ENCODE data around the gene ANKRD13D. TPM values are rescaled to one million over a fixed set of nuclear protein-coding genes. Genes with fewer than 3 reads are reported as not detected.
"Not testable (repeated sequence)": the region's sequence is repeated elsewhere in the genome, so short reads cannot be mapped to it uniquely, and the experiment has no call there.

Gene ANKRD13D
- polyA plus RNA-seq, 1 donor: 35.5 TPM

DNA sequence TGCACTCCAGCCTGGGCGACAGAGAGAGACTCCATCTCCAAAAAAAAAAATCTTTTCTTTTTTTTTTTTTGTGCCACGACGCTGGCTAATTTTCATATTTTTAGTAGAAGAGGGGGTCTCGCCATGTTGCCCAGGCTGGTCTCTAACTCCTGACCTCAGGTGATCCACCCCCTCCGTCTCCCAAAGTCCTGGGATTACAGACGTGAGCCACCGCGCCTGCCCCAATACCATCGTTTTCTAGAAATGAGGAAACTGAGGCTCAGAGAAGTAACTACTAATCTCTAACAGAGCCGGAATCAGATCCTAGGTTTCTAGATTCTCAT lies 27.7 kb downstream of the ANKRD13D start:
- DNase-seq: no peak

DNA sequence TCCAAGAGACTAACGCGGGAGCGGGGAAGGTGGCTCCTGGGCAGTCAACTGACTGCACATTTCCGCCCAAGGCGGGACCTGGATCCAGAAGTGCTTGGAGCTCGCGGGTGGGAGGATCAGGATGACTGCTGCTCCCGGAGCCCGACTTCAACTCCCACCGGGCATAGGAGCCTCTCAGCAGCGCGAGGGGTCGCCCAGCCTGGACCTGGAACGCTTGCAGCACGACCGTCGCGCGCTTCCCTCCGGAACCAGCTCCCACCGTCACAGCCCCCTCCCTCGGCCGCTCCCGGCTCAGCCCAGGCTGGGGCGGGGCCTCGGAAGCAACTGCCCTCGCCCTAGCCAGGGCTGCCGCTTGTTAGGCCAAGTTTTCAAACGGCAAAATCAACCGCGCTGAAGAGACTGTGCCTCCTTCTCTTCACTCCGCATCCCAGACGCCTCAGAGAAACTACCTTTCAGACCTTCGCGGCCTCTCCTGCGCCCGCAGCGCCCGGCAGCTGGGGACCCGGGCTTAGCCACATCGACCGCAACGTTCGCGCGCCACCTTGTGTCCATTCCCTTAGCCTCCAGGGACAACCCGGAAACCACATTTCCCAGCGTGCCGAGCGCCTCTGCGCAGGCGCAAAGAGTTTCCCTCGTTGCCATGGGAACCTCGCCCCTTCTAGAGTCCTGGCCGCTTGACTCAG lies 28.2 kb downstream of the ANKRD13D start:
- peak; percentile 99 for DNase-seq

DNA sequence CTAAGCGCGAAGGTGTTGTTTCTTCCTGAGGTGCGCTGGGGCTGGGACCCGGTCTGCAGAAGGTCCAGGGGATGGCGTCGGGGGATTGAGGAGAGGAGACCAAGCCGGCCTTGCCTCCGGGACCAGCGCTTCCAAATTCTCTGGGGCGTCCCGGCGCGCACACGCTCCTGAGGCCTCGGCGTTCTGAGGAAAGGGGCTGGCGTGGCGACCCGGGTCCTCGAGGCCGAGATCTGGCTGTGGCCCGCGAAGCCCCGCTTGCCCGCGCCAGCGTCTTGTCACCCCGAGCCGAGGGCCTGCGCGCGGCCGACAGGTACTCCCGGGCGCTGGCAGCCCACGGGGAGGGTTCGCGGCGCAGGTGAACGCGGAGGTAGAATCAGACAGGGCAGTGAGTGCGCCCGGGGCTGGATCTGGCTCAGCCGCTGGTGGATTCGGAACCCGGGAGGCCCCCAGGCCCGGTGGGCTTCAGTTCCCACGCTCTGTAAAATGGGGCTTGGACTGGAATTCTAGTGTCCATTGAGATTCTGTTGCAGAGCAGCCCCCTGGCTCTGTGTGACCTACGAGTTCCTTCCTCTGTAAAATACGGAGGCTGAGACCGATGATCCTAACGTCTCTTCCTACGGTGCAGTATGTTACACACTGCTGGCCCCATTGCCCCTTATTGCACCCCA lies 28.9 kb downstream of the ANKRD13D start:
- no peak for DNase-seq

DNA sequence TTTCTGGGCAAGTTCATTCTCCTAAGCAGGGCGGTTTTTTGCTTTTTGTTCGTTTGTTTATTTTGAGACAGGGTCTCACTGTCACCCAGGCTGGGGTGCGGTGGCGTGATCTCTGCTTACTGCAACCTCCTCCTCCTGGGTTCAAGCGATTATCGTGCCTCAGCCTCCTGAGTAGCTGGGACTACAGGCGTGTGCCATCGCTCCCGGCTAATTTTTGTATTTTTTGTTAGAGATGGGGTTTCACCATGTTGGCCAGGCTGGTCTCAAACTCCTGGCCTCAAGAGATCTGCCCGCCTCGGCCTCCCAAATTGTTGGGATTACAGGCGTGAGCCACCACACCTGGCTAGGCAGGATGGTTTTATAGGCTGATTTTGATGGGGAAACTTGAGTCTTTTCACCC lies 29.8 kb downstream of the ANKRD13D start:
- not testable (repeated sequence) for DNase-seq

DNA sequence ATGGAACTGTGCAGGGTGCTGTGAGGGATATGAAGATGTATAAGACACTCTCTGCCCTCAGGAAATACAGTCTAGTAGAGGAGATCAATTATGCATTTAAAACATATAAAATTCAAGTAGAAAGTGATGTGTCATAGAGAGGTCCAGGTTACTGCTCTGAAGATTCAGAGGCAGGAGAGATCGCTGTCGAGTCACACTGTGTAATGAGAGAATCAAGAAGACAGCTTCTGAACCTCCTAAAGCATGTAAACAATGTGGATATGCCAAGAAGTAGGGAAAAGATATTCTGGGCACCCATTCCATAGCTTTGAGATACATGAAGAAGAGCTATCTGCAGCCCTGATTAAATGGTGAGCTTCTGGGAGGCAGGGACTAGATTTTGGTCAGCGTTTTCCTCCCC lies 30.9 kb downstream of the ANKRD13D start:
- no peak for DNase-seq

DNA sequence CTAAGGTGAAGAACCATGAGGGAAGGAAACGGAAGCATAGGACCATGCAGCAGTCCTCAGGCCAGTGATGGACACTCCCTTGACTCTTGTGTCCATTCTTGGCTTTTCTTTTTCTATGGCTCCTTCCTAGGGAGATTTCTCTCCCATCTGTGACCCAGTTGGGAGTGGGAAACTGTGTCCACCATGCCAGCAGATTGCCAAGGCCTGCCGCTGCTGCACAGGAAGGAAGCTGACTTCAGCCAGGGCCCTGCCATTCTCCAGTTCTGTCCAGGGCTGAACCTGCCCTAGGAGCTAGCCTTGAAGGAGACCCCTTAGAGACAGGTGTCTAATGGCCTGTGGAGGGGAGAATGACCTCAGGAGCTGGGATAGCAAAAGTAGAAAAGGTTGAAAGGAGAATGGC lies 31.6 kb downstream of the ANKRD13D start:
- no peak for DNase-seq

DNA sequence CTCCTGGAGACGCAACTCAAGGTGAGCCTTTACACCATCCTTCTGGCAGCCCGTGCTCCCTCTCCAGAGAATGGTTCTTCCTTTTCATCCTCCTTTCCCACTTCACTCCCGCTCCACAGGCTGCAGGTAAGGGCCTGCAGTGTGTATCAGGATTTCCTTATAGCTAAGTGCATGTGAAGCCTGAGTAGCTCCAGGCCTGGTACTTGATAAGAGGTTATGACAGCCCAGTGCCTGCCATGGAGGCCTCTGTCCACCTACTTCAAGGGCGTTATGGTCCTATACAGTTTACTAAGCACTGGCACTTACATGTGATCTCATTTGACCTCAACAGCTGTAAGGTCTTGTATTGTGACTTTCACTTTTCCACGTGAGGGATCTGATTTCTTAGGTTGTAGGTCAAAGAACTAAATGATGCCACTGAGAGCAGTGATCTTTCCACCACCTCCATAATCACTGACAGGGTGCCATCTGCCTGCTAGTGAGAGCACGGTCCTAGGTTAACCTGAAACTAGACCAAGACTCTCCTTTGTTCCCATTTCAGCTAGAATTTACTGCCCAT lies 32.3 kb downstream of the ANKRD13D start:
- no peak for DNase-seq

DNA sequence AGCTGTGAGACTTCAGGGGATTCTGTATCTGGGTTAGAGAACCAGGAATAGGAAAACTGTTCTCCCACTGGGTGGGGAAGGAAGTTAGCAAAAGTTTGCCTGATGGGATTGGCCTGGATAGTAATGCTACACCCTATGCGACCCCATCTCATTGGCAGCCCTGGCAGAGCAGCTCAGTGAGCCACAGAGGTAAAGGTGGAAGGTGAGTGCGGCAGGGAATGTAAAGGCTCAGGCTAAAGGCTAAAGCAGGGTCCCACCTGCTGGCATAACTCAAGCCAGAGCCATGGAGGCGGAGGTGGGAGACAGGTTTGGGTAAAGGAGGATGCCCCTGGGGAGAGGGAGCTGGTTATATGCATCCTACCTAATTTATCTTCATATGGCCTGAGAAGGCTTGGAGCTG lies 32.9 kb downstream of the ANKRD13D start:
- DNase-seq: no peak

DNA sequence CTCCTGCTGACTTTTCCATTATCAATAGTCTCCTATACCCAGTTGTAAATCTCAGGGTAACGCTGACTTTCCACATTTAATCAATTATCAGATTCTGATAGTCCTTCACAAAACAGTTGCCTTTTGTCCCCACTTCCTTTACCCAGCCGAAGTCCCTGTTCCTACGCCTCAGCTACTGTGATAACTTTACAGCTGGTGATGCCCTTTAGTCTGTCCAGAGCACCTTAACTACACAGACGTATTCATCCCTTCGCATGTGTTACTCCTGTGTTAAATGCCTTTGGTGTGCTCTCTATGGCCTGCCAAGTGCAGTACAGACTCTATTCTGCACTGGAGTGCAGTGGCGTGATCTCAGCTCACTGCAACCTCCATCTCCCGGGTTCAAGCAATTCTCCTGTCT lies 34.4 kb downstream of the ANKRD13D start:
- DNase-seq: no peak

DNA sequence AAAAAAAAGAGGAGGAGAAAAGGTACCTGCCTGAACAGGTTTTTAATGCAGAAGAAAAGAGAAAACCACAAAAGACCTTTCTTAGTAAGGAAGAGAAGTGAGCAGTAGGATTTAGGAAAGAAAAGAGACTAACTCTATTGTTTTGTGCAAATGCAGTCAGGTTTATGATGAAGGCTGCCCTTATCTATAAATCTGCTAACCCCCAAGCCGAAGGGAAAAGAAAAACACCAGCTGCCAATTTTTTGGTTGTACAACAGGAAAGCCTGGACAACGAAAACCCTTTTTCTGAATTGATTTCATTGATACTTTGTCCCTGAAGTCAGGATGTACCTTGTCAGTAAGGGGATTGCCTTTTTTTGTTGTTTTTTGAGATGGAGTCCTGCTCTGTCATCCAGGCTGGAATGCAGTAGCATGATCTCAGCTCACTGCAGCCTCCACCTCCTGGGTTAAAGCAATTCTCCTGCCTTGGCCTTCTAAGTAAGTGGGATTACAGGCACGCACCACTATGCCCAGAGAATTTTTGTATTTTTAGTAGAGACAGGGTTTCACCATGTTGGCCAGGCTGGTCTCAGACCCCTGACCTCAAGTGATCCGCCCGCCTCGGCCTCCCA lies 43.1 kb downstream of the ANKRD13D start:
- DNase-seq: no peak

DNA sequence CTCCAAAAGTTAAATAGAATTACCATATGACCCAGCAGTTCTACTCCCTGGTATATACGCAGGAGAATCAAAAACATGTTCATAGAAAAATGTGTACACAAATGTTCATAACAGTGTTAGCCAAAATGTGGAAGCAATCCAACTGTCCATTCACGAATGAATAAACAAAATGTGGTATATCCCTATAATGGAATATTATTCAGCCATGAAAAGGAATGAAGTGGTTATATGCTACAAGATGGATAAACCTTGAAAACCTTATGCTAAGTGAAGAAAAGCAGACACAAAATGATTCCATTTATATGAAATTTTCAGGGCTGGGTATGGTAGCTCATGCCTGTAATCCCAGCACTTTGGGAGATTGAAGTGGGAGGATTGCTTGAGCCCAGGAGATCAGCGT lies 48.2 kb downstream of the ANKRD13D start:
- no peak for DNase-seq

DNA sequence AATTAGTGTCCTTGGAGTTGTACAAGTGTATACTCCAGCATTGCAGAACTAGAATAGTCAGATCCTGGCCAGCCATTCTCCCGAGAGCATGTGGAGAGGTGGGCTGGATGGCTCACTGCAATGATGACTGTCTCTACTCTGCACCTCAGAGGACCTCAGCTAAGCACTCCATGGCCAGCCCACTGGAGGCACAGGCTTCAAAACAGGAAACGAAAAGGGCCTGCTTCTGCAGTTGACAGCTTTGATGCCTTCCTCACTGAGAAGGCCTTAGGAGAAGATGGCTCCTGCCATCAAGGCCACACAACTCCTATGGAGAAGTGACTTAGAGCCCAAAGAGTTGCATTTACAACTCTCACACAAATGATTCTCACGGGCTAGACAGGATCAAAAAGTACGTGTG lies 55.2 kb downstream of the ANKRD13D start:
- DNase-seq: no peak

DNA sequence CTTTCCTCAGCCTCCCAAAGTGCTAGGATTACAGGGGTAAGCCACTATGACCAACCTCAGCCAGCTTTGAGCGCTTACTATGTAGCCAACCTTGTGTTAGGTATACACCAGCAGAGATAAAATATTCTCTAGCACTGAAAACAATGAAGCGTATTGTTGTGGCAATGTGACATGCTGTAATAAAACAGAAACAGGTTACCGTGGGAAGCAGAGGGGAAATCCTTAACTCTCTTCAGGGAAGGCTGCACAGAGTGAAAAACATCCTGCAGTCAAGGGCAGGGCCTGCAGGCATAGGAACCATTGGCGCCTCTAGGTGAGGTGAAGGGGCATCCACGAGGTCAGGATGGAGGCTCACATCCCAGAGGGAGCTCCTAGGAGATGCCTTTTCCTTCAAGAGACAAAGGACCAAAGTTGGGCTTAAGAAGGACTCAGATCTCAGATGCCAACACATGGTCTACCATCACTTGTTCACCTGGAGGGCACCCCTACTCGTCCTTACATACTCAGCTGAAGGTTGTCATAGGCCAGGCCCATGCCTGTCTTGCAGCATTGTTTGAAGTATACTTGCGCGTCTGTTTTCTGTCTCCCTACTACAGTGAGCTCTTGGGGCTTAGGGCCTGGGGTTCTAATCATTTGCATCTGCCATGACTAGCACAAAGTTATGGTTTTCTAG lies 56.3 kb downstream of the ANKRD13D start:
- DNase-seq: no peak

DNA sequence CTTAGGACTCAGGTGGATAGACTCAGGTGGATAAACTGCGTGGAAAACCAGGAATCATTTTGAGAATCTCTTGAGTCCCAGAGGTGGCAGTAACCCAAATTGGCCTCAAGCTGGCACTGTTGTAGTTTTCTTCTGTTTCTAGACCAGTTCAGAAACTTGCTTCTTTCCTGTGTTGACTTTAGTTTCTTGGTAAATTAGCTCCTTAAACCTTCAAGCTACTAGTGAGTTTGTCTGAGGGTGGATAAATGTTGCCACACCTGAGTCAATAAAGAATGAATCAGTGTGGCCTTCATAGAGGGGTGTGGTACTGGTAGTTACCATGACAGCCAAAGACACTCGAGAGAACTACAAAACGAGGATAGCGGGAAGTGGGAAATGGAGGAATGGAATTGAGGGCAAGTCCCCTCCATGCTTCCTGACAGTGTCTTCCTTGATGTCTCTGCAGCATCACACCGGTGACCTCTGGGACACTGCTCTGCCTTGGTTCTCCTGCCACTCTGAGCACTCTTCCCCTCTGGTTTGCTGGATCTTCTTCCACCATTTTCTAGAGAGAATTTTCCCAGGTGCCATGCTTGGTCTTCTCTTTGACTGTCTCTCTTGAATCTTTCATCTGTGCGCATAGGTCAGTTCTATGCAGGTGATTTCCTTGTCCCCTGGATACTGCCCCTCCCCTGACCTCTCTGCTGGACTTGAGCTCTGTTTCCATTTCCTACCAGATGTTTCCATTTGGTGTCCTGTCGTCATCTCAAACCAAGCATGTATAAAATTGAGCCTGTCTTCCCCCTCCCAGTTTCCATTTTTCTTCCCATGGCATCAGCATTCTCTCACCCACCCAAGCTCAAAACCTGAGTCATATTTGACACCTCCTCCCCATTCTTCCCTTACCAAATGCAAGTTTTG lies 57.1 kb downstream of the ANKRD13D start:
- DNase-seq: no peak

DNA sequence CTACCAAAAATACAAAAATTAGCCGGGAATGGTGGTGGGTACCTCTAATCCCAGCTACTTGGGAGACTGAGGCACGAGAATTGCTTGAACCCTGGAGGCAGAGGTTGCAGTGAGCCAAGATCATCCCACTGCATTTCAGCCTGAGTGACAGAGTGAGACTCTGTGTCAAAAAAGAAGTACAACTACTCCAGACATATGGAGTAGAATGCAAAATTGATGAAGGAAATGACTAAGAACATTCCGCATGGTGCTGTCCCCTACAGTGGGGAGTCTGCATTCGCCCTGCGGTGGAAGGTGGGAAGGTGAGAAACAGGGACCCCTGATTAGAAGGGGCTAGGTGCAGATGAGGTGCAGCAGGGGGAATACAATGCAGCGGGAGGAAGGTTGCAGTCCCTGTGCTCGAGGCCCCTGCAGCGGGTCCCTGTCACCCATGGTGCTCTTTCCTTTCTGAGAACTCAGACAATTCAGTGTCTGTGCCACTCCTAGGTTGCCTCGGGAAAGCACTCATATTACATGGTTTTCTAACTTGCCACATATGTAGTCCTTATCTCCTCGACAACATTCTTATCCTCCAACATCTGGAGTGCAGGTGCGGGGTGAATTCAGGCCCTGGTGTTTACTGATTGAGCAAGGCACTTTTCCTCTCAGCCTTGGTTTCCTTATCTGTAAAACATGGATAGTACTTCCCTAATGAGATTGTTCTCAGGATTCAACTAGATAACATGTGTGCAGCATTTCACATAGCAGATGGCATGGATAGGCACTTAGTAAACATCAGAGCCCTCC lies 59.1 kb downstream of the ANKRD13D start:
- no peak for DNase-seq

DNA sequence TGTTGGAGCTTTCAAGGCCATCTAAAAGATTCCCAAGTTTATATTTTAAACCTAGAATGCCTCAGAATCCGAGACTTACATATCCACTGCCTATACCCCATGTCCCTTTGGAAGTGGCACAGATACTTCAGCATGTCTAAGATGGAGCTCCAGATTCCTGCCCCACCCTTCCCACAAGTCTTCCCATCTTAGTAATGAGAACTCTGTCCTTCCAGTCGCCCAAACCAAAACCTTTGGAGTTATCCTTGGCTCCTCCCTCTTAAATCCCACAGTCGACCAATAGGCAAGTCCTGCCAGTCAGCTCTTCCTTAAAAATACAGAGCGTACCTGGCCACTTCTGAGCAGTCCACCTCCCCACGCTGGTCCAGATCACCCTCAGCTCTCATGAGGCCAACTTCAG lies 59.9 kb downstream of the ANKRD13D start:
- DNase-seq: no peak

DNA sequence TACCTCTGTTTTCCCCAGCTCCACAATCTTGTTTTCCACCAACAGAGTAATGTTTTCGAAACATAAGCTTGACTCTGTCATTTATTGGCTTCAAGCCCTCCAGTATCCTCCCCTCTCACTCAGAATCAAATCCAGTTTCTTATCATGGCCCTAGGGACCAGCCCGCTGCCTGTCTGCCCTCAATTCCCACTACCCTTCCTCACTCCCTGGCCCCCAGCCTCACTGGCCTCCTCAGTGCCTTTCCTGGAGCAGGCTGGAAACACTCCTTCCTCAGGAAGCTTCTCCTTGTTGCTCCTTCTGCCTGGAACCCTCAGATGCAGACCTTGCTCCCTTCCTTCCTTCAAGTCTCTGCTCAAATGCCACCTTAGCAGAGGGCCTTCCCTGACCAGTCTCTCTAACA lies 60.4 kb downstream of the ANKRD13D start:
- no peak for DNase-seq

DNA sequence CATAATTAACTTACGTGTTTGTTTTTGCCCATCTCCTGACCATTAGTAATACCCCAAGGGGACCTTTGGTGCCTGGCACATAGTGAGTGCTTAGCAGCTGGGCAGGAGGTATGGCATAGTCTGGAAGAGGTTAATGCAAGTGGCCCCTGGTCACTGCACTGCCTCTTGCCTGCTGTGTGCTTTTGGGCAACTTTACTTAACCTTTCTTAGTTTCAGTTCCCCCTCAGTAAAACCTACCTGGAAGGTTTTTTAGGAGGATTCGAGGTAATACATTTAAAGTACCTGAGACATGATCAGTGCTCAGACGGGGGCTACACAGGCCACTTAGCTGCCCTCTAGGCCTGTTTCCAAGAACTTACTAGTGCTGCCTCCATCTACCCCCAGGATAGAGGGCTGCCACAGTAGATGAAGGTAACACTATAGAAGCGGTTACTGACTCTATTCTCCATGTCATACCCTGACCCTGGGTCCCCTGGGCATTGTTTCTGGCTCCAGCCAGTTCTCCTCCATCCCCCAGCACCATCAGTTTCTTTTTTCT lies 60.9 kb downstream of the ANKRD13D start:
- DNase-seq: no peak

DNA sequence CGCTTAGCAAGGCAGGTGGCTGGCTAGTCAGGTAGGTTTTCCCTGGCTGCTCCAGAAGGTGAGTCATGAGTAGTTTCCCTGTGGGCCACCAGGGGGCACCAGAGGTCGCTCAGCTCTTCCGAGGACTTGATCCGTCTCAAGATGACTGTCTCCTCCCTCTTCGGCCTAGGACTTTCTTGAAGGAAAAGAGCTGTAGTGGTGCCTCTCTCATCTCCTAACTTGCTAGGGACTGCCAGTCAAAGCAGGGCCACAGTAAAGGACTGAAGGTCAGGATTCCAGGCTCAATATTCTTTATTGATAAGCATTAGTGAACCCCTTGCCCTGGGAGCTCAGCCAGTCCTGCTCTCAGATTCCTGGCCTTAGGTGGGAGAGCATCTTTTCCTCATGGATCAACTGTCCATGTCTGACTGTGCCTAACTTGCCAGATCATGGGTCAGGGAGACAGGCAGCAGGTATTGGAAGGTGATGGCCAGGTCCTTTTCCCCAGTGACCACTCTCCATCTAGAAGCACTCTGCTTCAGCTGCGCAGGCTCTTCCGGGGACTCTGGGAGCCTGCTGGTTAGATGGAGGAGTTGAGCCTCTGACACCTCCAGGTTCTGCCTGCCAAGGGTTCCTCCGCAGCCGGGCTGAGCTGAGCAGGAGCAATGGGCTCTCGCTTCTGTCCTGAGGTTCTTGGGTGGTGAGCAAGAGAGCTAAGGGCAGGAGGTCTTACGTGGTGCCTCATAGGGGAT lies 62.3 kb downstream of the ANKRD13D start:
- DNase-seq: no peak

All from left kidney (tissue), 2 donors.